ENCODE results near the gene SERPINE3.

Gene SERPINE3

GRCh38 chr13:51339354-51339753, at the start of gene SERPINE3:
TSS of gene SERPINE3 (plus strand) at chr13:51339691. CDS start at chr13:51341092, 1,401 bp downstream.
- intact Hi-C loops (cut with DNase I; ENCODE audit: low total_unique reads), result no loop called here
- Histone ChIP-seq H3K4me1 (no peaks in the 10 kb centered on the region), H3K9me3 (no peaks in the 10 kb centered on the region), H3K36me3 (no peaks in the 10 kb centered on the region), H3K27ac (no peak within 1 kb of the TSS), H3K27me3 (no peaks in the 10 kb centered on the region), H3K4me3 (no peak within 1 kb of the TSS)
- no peak for DNase-seq
- no peak for TF ChIP-seq CTCF (IDR thresholded peaks at IDR 0.05)

GRCh38 chr13:51291341-51291740, 48.1 kb upstream of the SERPINE3 start:
- no peak for DNase-seq
- Histone ChIP-seq H3K27me3 (no peaks in the 10 kb centered on the region), H3K9me3 (no peaks in the 10 kb centered on the region), H3K36me3 (no peaks in the 10 kb centered on the region), H3K4me1 (peaks cover 0 to 26% (median 17%) of the 10 kb centered on the region in 4 donors), H3K27ac (peak overlapping the region; percentile 48 to 66), H3K4me3 (no peak overlapping the region)
- intact Hi-C loops (cut with DNase I; ENCODE audit: low total_unique reads), result no loop called here
- no peak for TF ChIP-seq CTCF (IDR thresholded peaks at IDR 0.05)

GRCh38 chr13:51292000-51292565, 47.4 kb upstream of the SERPINE3 start:
- intact Hi-C loops (cut with DNase I; ENCODE audit: low total_unique reads), result no loop called here
- H3K4me1 ChIP-seq, result peaks cover 0 to 26% (median 17%) of the 10 kb centered on the region in 4 donors
- H3K27ac ChIP-seq, result peak overlapping the region; percentile 48 to 66
- DNase-seq, result no peak
- H3K9me3 ChIP-seq, result no peaks in the 10 kb centered on the region
- H3K36me3 ChIP-seq, result no peaks in the 10 kb centered on the region
- no peak for TF ChIP-seq CTCF (IDR thresholded peaks at IDR 0.05)
- no peaks in the 10 kb centered on the region for H3K27me3 ChIP-seq
- no peak overlapping the region for H3K4me3 ChIP-seq

GRCh38 chr13:51297556-51297955, 41.9 kb upstream of the SERPINE3 start:
- TF ChIP-seq CTCF (IDR thresholded peaks at IDR 0.05), result no peak
- no peak overlapping the region for H3K4me3 ChIP-seq
- H3K9me3 ChIP-seq, result no peaks in the 10 kb centered on the region
- DNase-seq, result no peak
- H3K4me1 ChIP-seq, result peaks cover 0 to 6% (median 4%) of the 10 kb centered on the region in 4 donors
- no peaks in the 10 kb centered on the region for H3K27me3 ChIP-seq
- intact Hi-C loops (cut with DNase I; ENCODE audit: low total_unique reads), result no loop called here
- H3K36me3 ChIP-seq, result no peaks in the 10 kb centered on the region
- H3K27ac ChIP-seq, result no peak overlapping the region

GRCh38 chr13:51298812-51299211, 40.7 kb upstream of the SERPINE3 start:
- Histone ChIP-seq H3K4me1 (no peaks in the 10 kb centered on the region), H3K27ac (no peak overlapping the region), H3K4me3 (no peak overlapping the region), H3K27me3 (no peaks in the 10 kb centered on the region), H3K36me3 (no peaks in the 10 kb centered on the region), H3K9me3 (no peaks in the 10 kb centered on the region)
- intact Hi-C loops (cut with DNase I; ENCODE audit: low total_unique reads), result no loop called here
- no peak for DNase-seq
- TF ChIP-seq CTCF (IDR thresholded peaks at IDR 0.05), result no peak

All from tibial artery (tissue), 4 donors.